Nephron (organoid): ENCODE data around the gene HMBS.
"Not testable (repeated sequence)": the region's sequence is repeated elsewhere in the genome, so short reads cannot be mapped to it uniquely, and the experiment has no call there.

Source experiments
- H3K27ac Mint-ChIP-seq, 3 experiments: 2 replicates each; pipeline ENCODE4 v1.8.0; 2020; ENCODE audit warnings: mixed read lengths in 3 of 3, mild to moderate bottlenecking in 2 of 3, moderate library complexity in 1 of 3
- H3K27me3 Mint-ChIP-seq: 2 replicates; pipeline ENCODE4 v1.8.0; 2021; ENCODE audit warnings: low read depth, mild to moderate bottlenecking, moderate library complexity, mixed read lengths
- H3K36me3 Mint-ChIP-seq: 2 replicates; pipeline ENCODE4 v1.8.0; 2020; ENCODE audit warnings: low read depth, mixed read lengths
- H3K4me1 Mint-ChIP-seq: 2 replicates; pipeline ENCODE4 v1.8.0; 2020; ENCODE audit warnings: mixed read lengths
- H3K4me3 Mint-ChIP-seq, 3 experiments: 2 replicates each; pipeline ENCODE4 v1.8.0; 2020; ENCODE audit warnings: mild to moderate bottlenecking in 3 of 3, mixed read lengths in 3 of 3, moderate library complexity in 2 of 3
- H3K9me3 Mint-ChIP-seq: 2 replicates; pipeline ENCODE4 v1.8.0; 2020; ENCODE audit warnings: mixed read lengths
- CTCF ChIP-seq, 3 experiments: fragments of 200-600 bp; sonication (generic); IDR thresholded peaks; one replicate each; pipeline ENCODE4 v1.5.0; 2021; ENCODE audit warnings: antibody characterized with exemption in 3 of 3; ENCODE audit not compliant: unreplicated experiment in 3 of 3

The HMBS gene

GRCh38 chr11:119130662-119131061, 46.0 kb downstream of the HMBS start:
- no peaks in the 10 kb centered on the region for H3K9me3 Mint-ChIP-seq
- H3K27me3 Mint-ChIP-seq, result no peaks in the 10 kb centered on the region
- H3K36me3 Mint-ChIP-seq, result peaks cover 59% of the 10 kb centered on the region
- TF ChIP-seq CTCF (IDR thresholded peaks at IDR 0.05; ENCODE audit: unreplicated experiment in 3 of 3), result no peak
- H3K4me3 Mint-ChIP-seq, result no peak overlapping the region
- H3K27ac Mint-ChIP-seq, result no peak overlapping the region
- H3K4me1 Mint-ChIP-seq, result no peaks in the 10 kb centered on the region

GRCh38 chr11:119134389-119134978, 49.8 kb downstream of the HMBS start:
- no peaks in the 10 kb centered on the region for H3K9me3 Mint-ChIP-seq
- H3K4me1 Mint-ChIP-seq, result no peaks in the 10 kb centered on the region
- no peak overlapping the region for H3K27ac Mint-ChIP-seq
- H3K27me3 Mint-ChIP-seq, result peaks cover 4% of the 10 kb centered on the region
- no peak overlapping the region for H3K4me3 Mint-ChIP-seq
- TF ChIP-seq CTCF (IDR thresholded peaks at IDR 0.05; ENCODE audit: unreplicated experiment in 3 of 3), result peak; percentile 28 to 33 (median 30)
- H3K36me3 Mint-ChIP-seq, result peaks cover 49% of the 10 kb centered on the region

- H3K4me1 Mint-ChIP-seq, H3K27me3 Mint-ChIP-seq, H3K4me3 Mint-ChIP-seq, H3K27ac Mint-ChIP-seq, H3K36me3 Mint-ChIP-seq, H3K9me3 Mint-ChIP-seq: not testable (repeated sequence)
These were observed 54.6 kb downstream of the HMBS start for GRCh38 chr11:119139276-119139675.
